WERI-Rb-1 (cell line): Measurements from ENCODE around the gene TTC4.

ENCODE experiments used
- DNase-seq: peaks from one replicate; pipeline ENCODE4 v3.0.0-alpha.2; 2020
- H3K27ac ChIP-seq: fragments of 250-450 bp; sonication (Bioruptor Pico); 2 replicates; pipeline ENCODE4 v1.5.1; 2020; ENCODE audit warnings: mild to moderate bottlenecking, moderate library complexity
- H3K27me3 ChIP-seq: fragments of 250-450 bp; sonication (Bioruptor Pico); 2 replicates; pipeline ENCODE4 v1.5.1; 2021; ENCODE audit warnings: mild to moderate bottlenecking, low read depth, moderate library complexity; ENCODE audit not compliant: insufficient read depth, severe bottlenecking
- H3K36me3 ChIP-seq: fragments of 250-450 bp; sonication (Bioruptor Pico); 2 replicates; pipeline ENCODE4 v1.5.1; 2020; ENCODE audit warnings: mild to moderate bottlenecking, moderate library complexity
- H3K4me3 ChIP-seq: 2 replicates; pipeline ENCODE4 v1.5.1; 2011; ENCODE audit warnings: low read depth, mild to moderate bottlenecking, control low read depth, low read length
- H3K9me3 ChIP-seq: fragments of 250-450 bp; sonication (Bioruptor Pico); 2 replicates; pipeline ENCODE4 v1.5.1; 2021; ENCODE audit warnings: mild to moderate bottlenecking, moderate library complexity; ENCODE audit not compliant: severe bottlenecking
- CTCF ChIP-seq: IDR thresholded peaks from 2 replicates; pipeline ENCODE4 v1.5.1; 2011; ENCODE audit warnings: low read depth, mild to moderate bottlenecking, control low read depth, inconsistent platforms, low read length

The TTC4 gene

GRCh38 chr1:54782156-54782555, 66.5 kb downstream of the TTC4 start:
- DNase-seq: no peak
- Histone ChIP-seq H3K4me3 (no peak overlapping the region), H3K36me3 (no peaks in the 10 kb centered on the region), H3K27ac (no peak overlapping the region), H3K9me3 (no peaks in the 10 kb centered on the region), H3K27me3 (no peaks in the 10 kb centered on the region)
- TF ChIP-seq CTCF: no peak

GRCh38 chr1:54782588-54782987, 66.9 kb downstream of the TTC4 start:
- Histone ChIP-seq H3K4me3 (no peak overlapping the region), H3K27me3 (no peaks in the 10 kb centered on the region), H3K9me3 (no peaks in the 10 kb centered on the region), H3K27ac (no peak overlapping the region), H3K36me3 (no peaks in the 10 kb centered on the region)
- no peak for DNase-seq
- no peak for TF ChIP-seq CTCF

GRCh38 chr1:54784066-54784465, 68.4 kb downstream of the TTC4 start:
- Histone ChIP-seq H3K27ac (no peak overlapping the region), H3K9me3 (no peaks in the 10 kb centered on the region), H3K36me3 (no peaks in the 10 kb centered on the region), H3K4me3 (no peak overlapping the region), H3K27me3 (no peaks in the 10 kb centered on the region)
- DNase-seq: no peak
- TF ChIP-seq CTCF: no peak

DNA sequence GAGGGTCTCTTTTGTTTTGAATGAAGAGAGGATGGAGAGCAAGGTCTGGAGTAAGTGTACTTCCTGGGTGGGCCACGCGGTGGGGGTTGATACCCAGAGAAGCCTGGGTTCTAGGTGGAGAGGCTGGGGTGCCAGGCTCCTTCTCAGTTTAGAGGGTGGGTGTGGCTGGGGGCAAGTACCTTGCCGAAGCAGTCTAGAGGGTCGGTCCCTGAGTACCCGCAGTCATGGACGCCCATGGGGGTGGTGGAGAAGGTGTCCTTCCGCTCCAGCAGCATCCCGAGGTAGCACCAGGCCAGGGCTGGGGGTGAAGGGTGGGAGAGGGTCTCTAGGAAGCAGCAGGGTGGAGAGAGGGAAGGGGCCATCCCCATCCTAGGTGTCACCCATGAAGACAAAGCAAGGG, 71.1 kb downstream of the TTC4 start:
- no peak overlapping the region for H3K27ac ChIP-seq
- H3K27me3 ChIP-seq: no peaks in the 10 kb centered on the region
- no peaks in the 10 kb centered on the region for H3K36me3 ChIP-seq
- no peak for TF ChIP-seq CTCF
- no peak overlapping the region for H3K4me3 ChIP-seq
- no peak for DNase-seq
- H3K9me3 ChIP-seq: no peaks in the 10 kb centered on the region

- Histone ChIP-seq H3K27ac (no peak overlapping the region), H3K9me3 (no peaks in the 10 kb centered on the region), H3K36me3 (no peaks in the 10 kb centered on the region), H3K27me3 (no peaks in the 10 kb centered on the region), H3K4me3 (no peak overlapping the region)
- no peak for DNase-seq
- TF ChIP-seq CTCF: no peak
Measured at GRCh38 chr1:54787604-54788003, 71.9 kb downstream of the TTC4 start.

GRCh38 chr1:54788459-54788858, 72.8 kb downstream of the TTC4 start:
- H3K9me3 ChIP-seq: no peaks in the 10 kb centered on the region
- H3K4me3 ChIP-seq: no peak overlapping the region
- no peak for DNase-seq
- H3K27ac ChIP-seq: no peak overlapping the region
- TF ChIP-seq CTCF: no peak
- no peaks in the 10 kb centered on the region for H3K36me3 ChIP-seq
- H3K27me3 ChIP-seq: no peaks in the 10 kb centered on the region
